Esophagus muscularis mucosa (tissue), 3 donors: Measurements from ENCODE around the gene MYOF.

ENCODE experiments used
- EP300 ChIP-seq: sonication (generic); formaldehyde crosslinking; IDR thresholded peaks from one replicate; pipeline ENCODE4 v1.6.1; 2017; ENCODE audit warnings: antibody characterized with exemption
- TF ChIP-seq, protein P1 (sequence below), 3 experiments: fragments of 200-600 bp in 2 of 3; fragments of 450-650 bp in 1 of 3; sonication (generic) in 2 of 3; IDR thresholded peaks; one replicate each; pipeline ENCODE4 v1.5.1; 2017 to 2019; ENCODE audit warnings: antibody characterized with exemption in 3 of 3, mild to moderate bottlenecking in 2 of 3, moderate library complexity in 1 of 3

- TF ChIP-seq, protein P1, sequence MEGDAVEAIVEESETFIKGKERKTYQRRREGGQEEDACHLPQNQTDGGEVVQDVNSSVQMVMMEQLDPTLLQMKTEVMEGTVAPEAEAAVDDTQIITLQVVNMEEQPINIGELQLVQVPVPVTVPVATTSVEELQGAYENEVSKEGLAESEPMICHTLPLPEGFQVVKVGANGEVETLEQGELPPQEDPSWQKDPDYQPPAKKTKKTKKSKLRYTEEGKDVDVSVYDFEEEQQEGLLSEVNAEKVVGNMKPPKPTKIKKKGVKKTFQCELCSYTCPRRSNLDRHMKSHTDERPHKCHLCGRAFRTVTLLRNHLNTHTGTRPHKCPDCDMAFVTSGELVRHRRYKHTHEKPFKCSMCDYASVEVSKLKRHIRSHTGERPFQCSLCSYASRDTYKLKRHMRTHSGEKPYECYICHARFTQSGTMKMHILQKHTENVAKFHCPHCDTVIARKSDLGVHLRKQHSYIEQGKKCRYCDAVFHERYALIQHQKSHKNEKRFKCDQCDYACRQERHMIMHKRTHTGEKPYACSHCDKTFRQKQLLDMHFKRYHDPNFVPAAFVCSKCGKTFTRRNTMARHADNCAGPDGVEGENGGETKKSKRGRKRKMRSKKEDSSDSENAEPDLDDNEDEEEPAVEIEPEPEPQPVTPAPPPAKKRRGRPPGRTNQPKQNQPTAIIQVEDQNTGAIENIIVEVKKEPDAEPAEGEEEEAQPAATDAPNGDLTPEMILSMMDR (IDR thresholded peaks at IDR 0.05): no peak
- TF ChIP-seq EP300: no peak
Observed at GRCh38 chr10:93461109-93461806, 20.9 kb downstream of the MYOF start.
